ENCODE data around the gene CST6. TPM values are rescaled to one million over a fixed set of nuclear protein-coding genes. Genes with fewer than 3 reads are reported as not detected.

Gene CST6
- total and polyA plus RNA-seq, 2 donors (not counting 1 experiment from before 2014, with no cell fraction given) = 0.76 to 11.1 TPM

GRCh38 chr11:65992056-65992455, 19.8 kb upstream of the CST6 start:
- Histone ChIP-seq H3K9ac (ENCODE audit: insufficient read depth, low read length) (no peak overlapping the region), H3K36me3 (ENCODE audit: control insufficient read depth, insufficient read depth, low read length) (no peaks in the 10 kb centered on the region), H3K4me2 (ENCODE audit: extremely low read depth, insufficient read depth, low read length) (no peak overlapping the region), H2AFZ (ENCODE audit: low read length) (no peak overlapping the region), H3K9me3 (ENCODE audit: control insufficient read depth, insufficient read depth, low read depth, low read length) (no peaks in the 10 kb centered on the region), H3K27ac (ENCODE audit: insufficient read depth, low read length) (no peak overlapping the region), H4K20me1 (ENCODE audit: control insufficient read depth, extremely low read depth, insufficient read depth, low read length) (no peaks in the 10 kb centered on the region), H3K27me3 (ENCODE audit: control insufficient read depth, insufficient read depth, low read length) (no peaks in the 10 kb centered on the region), H3K4me1 (ENCODE audit: control insufficient read depth, extremely low read depth, insufficient read depth, low read length) (no peaks in the 10 kb centered on the region), H3K79me2 (ENCODE audit: control insufficient read depth, insufficient read depth, low read length) (no peaks in the 10 kb centered on the region), H3K4me3 (replicated peaks in 1 of 4; ENCODE audit: control extremely low read depth in 1 of 4, insufficient read depth in 1 of 4, low read depth in 3 of 4, low read length in 4 of 4) (no peak overlapping the region)
- DNase-seq (ENCODE audit: low read depth in 2 of 2) = peak in 1 of 2 donors; percentile 23
- TF ChIP-seq CTCF (conservative IDR thresholded peaks at IDR 0.05 in 1 of 2, IDR thresholded peaks at IDR 0.05 in 1 of 2; ENCODE audit: low read depth in 1 of 2, low read length in 2 of 2) (no peak), EZH2 (IDR thresholded peaks at IDR 0.05; ENCODE audit: low read length, missing control alignments) (no peak)

GRCh38 chr11:65997286-65997685, 14.5 kb upstream of the CST6 start:
- H3K4me3 ChIP-seq (replicated peaks in 1 of 4; ENCODE audit: control extremely low read depth in 1 of 4, insufficient read depth in 1 of 4, low read depth in 3 of 4, low read length in 4 of 4) = no peak overlapping the region
- H3K4me2 ChIP-seq (ENCODE audit: extremely low read depth, insufficient read depth, low read length) = no peak overlapping the region
- no peak overlapping the region for H3K27ac ChIP-seq (ENCODE audit: insufficient read depth, low read length)
- TF ChIP-seq CTCF (conservative IDR thresholded peaks at IDR 0.05 in 1 of 2, IDR thresholded peaks at IDR 0.05 in 1 of 2; ENCODE audit: low read depth in 1 of 2, low read length in 2 of 2) = no peak
- TF ChIP-seq EZH2 (IDR thresholded peaks at IDR 0.05; ENCODE audit: low read length, missing control alignments) = no peak
- DNase-seq (ENCODE audit: low read depth in 2 of 2) = no peak
- H3K4me1 ChIP-seq (ENCODE audit: control insufficient read depth, extremely low read depth, insufficient read depth, low read length) = no peaks in the 10 kb centered on the region
- H3K27me3 ChIP-seq (ENCODE audit: control insufficient read depth, insufficient read depth, low read length) = no peaks in the 10 kb centered on the region
- H2AFZ ChIP-seq (ENCODE audit: low read length) = no peak overlapping the region
- peaks cover 23% of the 10 kb centered on the region for H3K79me2 ChIP-seq (ENCODE audit: control insufficient read depth, insufficient read depth, low read length)
- no peaks in the 10 kb centered on the region for H4K20me1 ChIP-seq (ENCODE audit: control insufficient read depth, extremely low read depth, insufficient read depth, low read length)
- H3K36me3 ChIP-seq (ENCODE audit: control insufficient read depth, insufficient read depth, low read length) = peaks cover 9% of the 10 kb centered on the region
- no peak overlapping the region for H3K9ac ChIP-seq (ENCODE audit: insufficient read depth, low read length)
- H3K9me3 ChIP-seq (ENCODE audit: control insufficient read depth, insufficient read depth, low read depth, low read length) = no peaks in the 10 kb centered on the region

GRCh38 chr11:66001942-66002647, 9.7 kb upstream of the CST6 start, which contains the start of the genes BANF1 and EIF1AD:
BANF1 (plus strand) TSS chr11:66002503; CDS start chr11:66003251, 748 bp downstream.
EIF1AD (minus strand) TSS chr11:66002157; CDS start chr11:66000389, 1,768 bp downstream.
- peaks cover 17% of the 10 kb centered on the region for H3K36me3 ChIP-seq (ENCODE audit: control insufficient read depth, insufficient read depth, low read length)
- peaks cover 38% of the 10 kb centered on the region for H3K79me2 ChIP-seq (ENCODE audit: control insufficient read depth, insufficient read depth, low read length)
- TF ChIP-seq EZH2 (IDR thresholded peaks at IDR 0.05; ENCODE audit: low read length, missing control alignments) = no peak
- TF ChIP-seq CTCF (conservative IDR thresholded peaks at IDR 0.05 in 1 of 2, IDR thresholded peaks at IDR 0.05 in 1 of 2; ENCODE audit: low read depth in 1 of 2, low read length in 2 of 2) = no peak
- H3K4me1 ChIP-seq (ENCODE audit: control insufficient read depth, extremely low read depth, insufficient read depth, low read length) = peaks cover 2% of the 10 kb centered on the region
- peak; percentile 99 for DNase-seq (ENCODE audit: low read depth in 2 of 2)
- H3K27me3 ChIP-seq (ENCODE audit: control insufficient read depth, insufficient read depth, low read length) = no peaks in the 10 kb centered on the region
- H3K4me2 ChIP-seq (ENCODE audit: extremely low read depth, insufficient read depth, low read length) = peak within 1 kb of the TSS; percentile 89
- peak within 1 kb of the TSS; percentile 88 for H2AFZ ChIP-seq (ENCODE audit: low read length)
- H3K9ac ChIP-seq (ENCODE audit: insufficient read depth, low read length) = peak within 1 kb of the TSS; percentile 73
- no peaks in the 10 kb centered on the region for H3K9me3 ChIP-seq (ENCODE audit: control insufficient read depth, insufficient read depth, low read depth, low read length)
- peak within 1 kb of the TSS; percentile 94 for H3K27ac ChIP-seq (ENCODE audit: insufficient read depth, low read length)
- no peaks in the 10 kb centered on the region for H4K20me1 ChIP-seq (ENCODE audit: control insufficient read depth, extremely low read depth, insufficient read depth, low read length)
- peak within 1 kb of the TSS; percentile 64 to 100 (median 89) for H3K4me3 ChIP-seq (replicated peaks in 1 of 4; ENCODE audit: control extremely low read depth in 1 of 4, insufficient read depth in 1 of 4, low read depth in 3 of 4, low read length in 4 of 4)
